Measurements from ENCODE around the gene CTSD.

CTSD gene

GRCh38 chr11:1735271-1735670 is 28.5 kb downstream of the CTSD start:
- ChIA-PET CTCF (interaction anchor here (1.4 kb wide), 1 partner anchor 41 kb away, joined by 3 read pairs; no protein-coding TSS in a partner anchor), POLR2A (ENCODE audit: low non-redundant PET) (no interaction called here)
- no peak overlapping the region for H3K27ac ChIP-seq
- TF ChIP-seq CTCF (conservative IDR thresholded peaks at IDR 0.05; ENCODE audit: low read depth), result no peak
- DNase-seq (ENCODE audit: low spot score), result no peak

DNA sequence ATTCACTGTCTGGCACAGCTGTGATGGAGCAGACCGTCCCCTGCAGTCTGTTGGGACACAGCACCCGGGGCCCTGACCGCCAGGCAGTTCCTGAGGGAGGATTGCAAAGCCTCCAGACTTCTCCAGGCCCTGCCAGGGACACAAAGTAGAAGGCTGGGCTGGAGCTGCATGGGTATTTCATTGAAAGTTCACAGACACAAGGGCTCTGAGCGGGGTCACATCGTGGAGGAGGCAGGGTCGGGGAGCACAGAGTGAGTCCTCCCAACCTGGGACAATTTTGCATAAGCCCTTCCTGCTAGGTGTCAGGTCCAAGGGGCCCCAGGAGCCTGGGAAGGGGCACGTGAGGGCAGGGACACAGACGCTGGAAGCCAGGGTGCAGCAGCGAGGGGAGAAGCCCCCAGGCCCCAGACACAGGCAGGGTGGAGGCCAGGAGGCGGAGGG is 29.1 kb downstream of the CTSD start:
- no peak overlapping the region for H3K27ac ChIP-seq
- ChIA-PET CTCF (interaction anchor here (0.5 to 1.4 kb wide), 2 partner anchors 41 to 82 kb away, joined by 3 read pairs; no protein-coding TSS in a partner anchor), POLR2A (ENCODE audit: low non-redundant PET) (interaction anchor here (0.6 kb wide), 1 partner anchor 28 kb away, joined by 3 read pairs; no protein-coding TSS in a partner anchor)
- DNase-seq (ENCODE audit: low spot score), result no peak
- TF ChIP-seq CTCF (conservative IDR thresholded peaks at IDR 0.05; ENCODE audit: low read depth), result no peak

- ChIA-PET CTCF (interaction anchor here (0.5 to 1.2 kb wide), 2 partner anchors 81 kb away, joined by 3 read pairs; no protein-coding TSS in a partner anchor), POLR2A (ENCODE audit: low non-redundant PET) (interaction anchor here (0.6 kb wide), 1 partner anchor 28 kb away, joined by 3 read pairs; no protein-coding TSS in a partner anchor)
- TF ChIP-seq CTCF (conservative IDR thresholded peaks at IDR 0.05; ENCODE audit: low read depth), result no peak
- H3K27ac ChIP-seq, result no peak overlapping the region
- DNase-seq (ENCODE audit: low spot score), result no peak
These were observed 29.7 kb downstream of the CTSD start for GRCh38 chr11:1733716-1734640.

DNA sequence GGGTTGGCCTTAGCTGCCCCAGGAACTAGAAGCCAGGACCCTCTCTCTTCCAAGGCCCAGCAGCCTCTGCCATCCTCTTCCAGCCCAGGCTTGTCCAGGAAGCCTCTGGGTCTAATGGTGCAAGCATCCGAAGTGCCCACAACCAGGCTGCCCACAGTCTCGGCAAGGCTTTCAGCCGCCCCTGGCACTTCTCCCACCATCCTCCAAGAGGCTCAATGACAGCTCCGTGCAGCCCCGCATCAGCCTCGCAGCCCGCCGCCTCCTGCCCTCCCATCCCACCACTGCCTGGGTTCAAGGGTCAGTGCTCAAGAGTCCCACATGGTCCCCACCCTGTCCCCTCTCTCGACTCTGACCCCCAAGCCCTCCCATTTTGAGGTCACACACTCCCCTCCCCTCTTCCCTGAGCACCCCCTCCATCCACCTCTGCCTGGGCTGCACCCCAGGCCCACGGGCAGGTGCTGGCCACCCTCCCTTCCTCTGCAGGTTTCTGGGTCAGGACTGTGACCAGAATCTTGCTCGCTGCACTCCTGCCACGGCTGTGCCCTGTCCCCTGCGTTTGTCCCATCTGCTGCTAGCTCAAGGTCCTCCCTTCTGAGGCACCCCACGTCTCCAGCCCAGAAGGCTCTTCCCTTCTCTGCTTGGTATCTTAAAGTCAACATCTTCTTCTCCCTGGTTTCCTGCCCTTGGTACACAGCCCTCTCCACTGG is 30.6 kb downstream of the CTSD start:
- no peak overlapping the region for H3K27ac ChIP-seq
- no peak for DNase-seq (ENCODE audit: low spot score)
- ChIA-PET CTCF (interaction anchor here (1.0 to 1.2 kb wide), 2 partner anchors 11 to 80 kb away, joined by 3 read pairs; no protein-coding TSS in a partner anchor), POLR2A (ENCODE audit: low non-redundant PET) (no interaction called here)
- no peak for TF ChIP-seq CTCF (conservative IDR thresholded peaks at IDR 0.05; ENCODE audit: low read depth)

- DNase-seq (ENCODE audit: low spot score), result no peak
- H3K27ac ChIP-seq, result no peak overlapping the region
- POLR2A ChIA-PET (ENCODE audit: low non-redundant PET), result no interaction called here
- no peak for TF ChIP-seq CTCF (conservative IDR thresholded peaks at IDR 0.05; ENCODE audit: low read depth)
- CTCF ChIA-PET, result interaction anchor here (1.0 to 1.2 kb wide), 2 partner anchors 11 to 80 kb away, joined by 3 read pairs; no protein-coding TSS in a partner anchor
These were observed 31.2 kb downstream of the CTSD start for GRCh38 chr11:1732418-1733008.

Data from RWPE1 (cell line).